C4-2B (cell line): ENCODE results near the gene DSC2.

Experiments
- H3K27ac ChIP-seq: fragments of 450-650 bp; 2 replicates; pipeline ENCODE4 v1.5.1; 2017
- ZFX ChIP-seq: fragments of 450-650 bp; IDR thresholded peaks from 2 replicates; pipeline ENCODE4 v1.6.1; 2017
- TF ChIP-seq, protein P1 (sequence below): fragments of 450-650 bp; conservative IDR thresholded peaks from 2 replicates; pipeline ENCODE4 v1.5.1; 2017; ENCODE audit warnings: mild to moderate bottlenecking

The DSC2 gene

GRCh38 chr18:31104444-31104843 lies 2.2 kb upstream of the DSC2 start:
- H3K27ac ChIP-seq: no peak overlapping the region

DNA sequence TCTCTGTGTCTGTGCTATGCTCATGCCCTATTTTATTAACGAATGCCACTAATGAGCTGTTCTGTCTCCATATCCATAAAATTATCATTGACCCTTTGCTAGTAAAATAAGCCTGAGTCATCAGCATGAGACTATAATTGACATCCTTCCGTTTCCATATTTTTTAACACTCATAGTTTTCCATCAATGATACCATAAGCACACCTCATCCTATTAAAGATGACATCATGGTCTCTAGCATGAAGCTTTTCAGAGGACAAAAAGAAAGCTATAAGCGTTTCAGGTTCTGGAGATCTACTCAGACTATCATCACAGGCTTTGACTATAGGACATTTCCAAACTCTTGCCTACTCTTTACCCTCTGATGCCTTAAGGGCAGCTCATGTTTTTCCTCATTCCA lies 1.2 kb upstream of the DSC2 start:
- no peak overlapping the region for H3K27ac ChIP-seq
- TF ChIP-seq, protein P1, sequence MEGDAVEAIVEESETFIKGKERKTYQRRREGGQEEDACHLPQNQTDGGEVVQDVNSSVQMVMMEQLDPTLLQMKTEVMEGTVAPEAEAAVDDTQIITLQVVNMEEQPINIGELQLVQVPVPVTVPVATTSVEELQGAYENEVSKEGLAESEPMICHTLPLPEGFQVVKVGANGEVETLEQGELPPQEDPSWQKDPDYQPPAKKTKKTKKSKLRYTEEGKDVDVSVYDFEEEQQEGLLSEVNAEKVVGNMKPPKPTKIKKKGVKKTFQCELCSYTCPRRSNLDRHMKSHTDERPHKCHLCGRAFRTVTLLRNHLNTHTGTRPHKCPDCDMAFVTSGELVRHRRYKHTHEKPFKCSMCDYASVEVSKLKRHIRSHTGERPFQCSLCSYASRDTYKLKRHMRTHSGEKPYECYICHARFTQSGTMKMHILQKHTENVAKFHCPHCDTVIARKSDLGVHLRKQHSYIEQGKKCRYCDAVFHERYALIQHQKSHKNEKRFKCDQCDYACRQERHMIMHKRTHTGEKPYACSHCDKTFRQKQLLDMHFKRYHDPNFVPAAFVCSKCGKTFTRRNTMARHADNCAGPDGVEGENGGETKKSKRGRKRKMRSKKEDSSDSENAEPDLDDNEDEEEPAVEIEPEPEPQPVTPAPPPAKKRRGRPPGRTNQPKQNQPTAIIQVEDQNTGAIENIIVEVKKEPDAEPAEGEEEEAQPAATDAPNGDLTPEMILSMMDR: no peak
- TF ChIP-seq ZFX: no peak

More at GRCh38 chr18:31104444-31104843, 2.2 kb upstream of the DSC2 start:
- TF ChIP-seq, protein P1: no peak
- TF ChIP-seq ZFX: no peak

GRCh38 chr18:31102941-31103340 lies 720 bp upstream of the DSC2 start:
- H3K27ac ChIP-seq: no peak overlapping the region
- TF ChIP-seq, protein P1: no peak
- no peak for TF ChIP-seq ZFX

GRCh38 chr18:31101183-31102024 lies 817 bp downstream of the DSC2 start:
- TF ChIP-seq, protein P1: peak; percentile 24
- TF ChIP-seq ZFX: peak; percentile 41
- H3K27ac ChIP-seq: peak overlapping the region; percentile 92

- H3K27ac ChIP-seq: peak overlapping the region; percentile 92
- TF ChIP-seq ZFX: no peak
- TF ChIP-seq, protein P1: no peak
Observed at GRCh38 chr18:31100436-31101182, 1.6 kb downstream of the DSC2 start.

- peak overlapping the region; percentile 19; the same call in 1 of the 2 replicates for H3K27ac ChIP-seq
- no peak for TF ChIP-seq ZFX
Observed at GRCh38 chr18:31099450-31100230, 2.6 kb downstream of the DSC2 start.

- no peak for TF ChIP-seq ZFX
- TF ChIP-seq, protein P1: no peak
- no peak overlapping the region for H3K27ac ChIP-seq
Observed at GRCh38 chr18:31098878-31099277, 3.3 kb downstream of the DSC2 start.
